HG03135 (cell line): ENCODE results near the gene SCARB1.

Source experiments
- ATAC-seq: cut with Tn5 transposase; IDR thresholded peaks from one replicate; pipeline ENCODE4 v1.9.1; 2021; ENCODE audit warnings: mild to moderate bottlenecking, moderate library complexity; ENCODE audit not compliant: unreplicated experiment

SCARB1 gene

GRCh38 chr12:124750149-124750656, 113.5 kb downstream of the SCARB1 start:
- ATAC-seq, result no peak

GRCh38 chr12:124749725-124750124, 113.9 kb downstream of the SCARB1 start:
- no peak for ATAC-seq

- no peak for ATAC-seq
Measured at GRCh38 chr12:124747426-124748161, 116.1 kb downstream of the SCARB1 start.

GRCh38 chr12:124746649-124747425, 116.8 kb downstream of the SCARB1 start:
- ATAC-seq, result no peak

- ATAC-seq, result no peak
Measured at GRCh38 chr12:124745891-124746570, 117.6 kb downstream of the SCARB1 start.

- ATAC-seq, result no peak
Measured at GRCh38 chr12:124745465-124745890, 118.2 kb downstream of the SCARB1 start.

- ATAC-seq, result no peak
Measured at GRCh38 chr12:124744659-124745464, 118.8 kb downstream of the SCARB1 start.

GRCh38 chr12:124744273-124744640, 119.4 kb downstream of the SCARB1 start:
- ATAC-seq, result no peak

GRCh38 chr12:124743479-124744272, 120.0 kb downstream of the SCARB1 start:
- no peak for ATAC-seq

GRCh38 chr12:124742678-124743077, 121.0 kb downstream of the SCARB1 start:
- ATAC-seq, result no peak

- ATAC-seq, result no peak
Measured at GRCh38 chr12:124742111-124742510, 121.6 kb downstream of the SCARB1 start.

GRCh38 chr12:124741211-124741610, 122.5 kb downstream of the SCARB1 start:
- no peak for ATAC-seq

GRCh38 chr12:124740691-124741137, 123.0 kb downstream of the SCARB1 start:
- ATAC-seq, result no peak

- no peak for ATAC-seq
Measured at GRCh38 chr12:124739953-124740561, 123.6 kb downstream of the SCARB1 start.

GRCh38 chr12:124738636-124739467, 124.8 kb downstream of the SCARB1 start:
- no peak for ATAC-seq

GRCh38 chr12:124737772-124738635, 125.7 kb downstream of the SCARB1 start:
- no peak for ATAC-seq

GRCh38 chr12:124737040-124737419, 126.6 kb downstream of the SCARB1 start:
- no peak for ATAC-seq
